GM12874 (cell line): ENCODE data around the gene GSK3B.

Experiments
- CTCF ChIP-seq: IDR thresholded peaks from 2 replicates; pipeline ENCODE4 v1.5.1; 2011; ENCODE audit warnings: low read depth, mild to moderate bottlenecking, control low read depth, low read length, moderate library complexity; ENCODE audit not compliant: insufficient read depth

GSK3B gene

DNA sequence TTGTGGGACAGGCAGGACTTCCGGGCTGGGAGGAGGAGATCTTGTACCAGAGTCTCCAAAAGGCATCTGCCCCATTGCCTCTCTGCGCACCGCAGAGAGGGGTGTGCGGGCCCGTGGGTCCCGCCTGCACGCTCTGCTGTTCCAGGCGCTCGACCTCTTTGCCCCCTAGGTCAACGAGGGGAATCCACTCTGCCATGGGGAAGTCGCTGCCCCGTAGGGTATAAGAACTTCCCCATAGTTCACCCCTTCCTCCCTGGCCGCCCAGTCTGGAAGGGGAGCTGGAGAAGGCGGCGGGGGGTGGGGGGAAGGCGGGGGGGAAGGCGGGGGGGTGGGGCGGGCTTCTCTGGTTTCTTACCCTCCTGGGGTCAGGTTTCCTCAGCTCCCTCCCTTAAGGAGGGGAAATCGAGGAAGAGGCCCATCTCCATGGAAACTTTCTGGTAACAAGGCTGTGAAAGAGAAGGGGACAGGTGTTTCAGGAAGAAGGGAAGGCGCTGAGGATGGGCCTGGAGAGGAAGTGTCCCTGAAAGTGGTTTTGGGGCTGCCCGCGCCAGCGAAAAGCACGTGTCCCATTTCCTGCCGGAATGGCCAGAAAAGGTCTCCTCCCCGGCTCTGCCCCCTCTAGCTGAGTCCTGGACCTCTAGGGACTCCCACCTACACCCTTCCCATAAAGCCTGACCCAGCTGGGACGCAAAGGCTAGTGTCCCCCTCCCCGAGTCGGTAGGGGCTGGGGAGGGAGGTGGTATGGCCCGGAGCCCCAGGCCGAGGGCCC is 284.8 kb downstream of the GSK3B start:
- no peak for TF ChIP-seq CTCF

GRCh38 chr3:119808843-119809242 is 285.4 kb downstream of the GSK3B start:
- TF ChIP-seq CTCF, result no peak

GRCh38 chr3:119808244-119808643 is 286.0 kb downstream of the GSK3B start:
- TF ChIP-seq CTCF, result no peak

GRCh38 chr3:119800844-119801243 is 293.4 kb downstream of the GSK3B start:
- TF ChIP-seq CTCF, result no peak

DNA sequence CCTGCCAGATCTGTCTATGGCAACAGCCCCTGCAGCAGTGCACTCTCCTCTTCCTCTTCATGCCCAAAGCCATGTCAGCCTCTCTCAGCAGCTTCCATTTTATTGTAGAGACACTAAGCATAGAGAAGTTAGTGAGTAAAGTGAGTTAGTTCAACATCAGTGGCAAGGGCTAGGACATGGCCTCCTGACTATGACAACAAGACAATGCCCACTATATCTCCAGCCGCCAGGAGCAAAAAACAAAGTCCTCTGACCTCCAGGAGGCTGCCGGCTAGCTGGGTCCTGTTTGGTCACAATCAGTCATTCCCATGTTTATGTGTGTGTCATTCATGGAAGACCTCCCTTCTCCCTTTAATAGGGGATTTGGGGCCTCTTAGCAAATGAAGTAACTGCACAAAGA is 297.5 kb downstream of the GSK3B start:
- TF ChIP-seq CTCF, result no peak

DNA sequence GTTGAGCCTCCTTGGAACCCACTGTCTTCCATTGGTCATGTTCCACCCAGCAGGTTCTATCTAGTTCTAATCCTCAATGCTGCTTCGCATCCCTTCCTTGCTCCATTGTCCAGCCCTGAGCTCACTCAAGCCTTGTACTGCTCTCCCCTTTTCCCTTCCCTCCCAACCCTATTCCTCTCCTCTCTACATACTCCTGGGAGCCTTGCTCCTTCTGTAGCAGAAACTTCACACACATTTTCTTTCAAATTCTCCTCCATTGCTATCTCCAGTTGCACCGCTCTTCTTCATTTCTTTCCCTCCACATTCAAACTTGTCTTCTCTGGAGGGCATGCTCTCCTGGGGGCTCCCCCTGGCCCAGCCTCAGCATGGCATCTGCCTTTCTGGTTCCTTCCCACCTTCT is 297.9 kb downstream of the GSK3B start:
- no peak for TF ChIP-seq CTCF

DNA sequence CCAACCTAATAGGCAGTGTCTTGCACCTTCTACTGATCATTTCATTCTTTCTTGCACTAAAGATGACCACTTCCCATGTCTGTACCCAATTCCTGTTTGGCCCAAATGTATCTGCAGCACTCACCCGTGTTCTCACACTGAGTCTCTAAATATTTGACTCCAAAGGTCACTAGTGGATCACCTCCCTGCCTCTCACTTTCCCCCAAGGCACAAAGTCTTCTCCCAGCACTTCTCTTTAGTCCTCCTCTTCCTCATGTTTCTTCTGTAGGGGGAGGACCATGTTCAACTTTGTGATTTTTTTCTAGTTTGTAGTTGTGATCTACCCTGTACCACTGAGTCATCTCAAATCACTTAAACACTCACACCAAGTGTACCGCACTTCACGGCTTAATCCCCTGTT is 298.4 kb downstream of the GSK3B start:
- TF ChIP-seq CTCF, result no peak
